Suprapubic skin (tissue), 4 donors: ENCODE data around the gene NMD3.

ENCODE experiments used
- CTCF ChIP-seq, 2 donors: fragments of 200-600 bp in 1 of 2; fragments of 450-650 bp in 1 of 2; sonication (generic) in 1 of 2; IDR thresholded peaks; one replicate each; pipeline ENCODE4 v1.5.1; 2016 to 2019; ENCODE audit warnings: antibody characterized with exemption in 2 of 2, mild to moderate bottlenecking in 1 of 2, moderate library complexity in 1 of 2
- POLR2A ChIP-seq, 2 donors: fragments of 450-650 bp; IDR thresholded peaks; one replicate each; pipeline ENCODE4 v1.6.1; 2017; ENCODE audit warnings: antibody characterized with exemption in 2 of 2, mild to moderate bottlenecking in 2 of 2, moderate library complexity in 2 of 2
- POLR2AphosphoS5 ChIP-seq, 3 donors: sonication (generic); formaldehyde crosslinking; IDR thresholded peaks; one replicate each; pipeline ENCODE4 v1.6.1; 2017; ENCODE audit warnings: antibody characterized with exemption in 3 of 3

- TF ChIP-seq POLR2A (IDR thresholded peaks at IDR 0.05) (no peak), CTCF (IDR thresholded peaks at IDR 0.05) (no peak), POLR2AphosphoS5 (IDR thresholded peaks at IDR 0.05) (no peak)
Observed at GRCh38 chr3:161199926-161200325, 21.2 kb upstream of the NMD3 start.
